Nephron (organoid): ENCODE measurements around the gene ACSS1.

Source experiments
- H3K27ac Mint-ChIP-seq, 3 experiments: 2 replicates each; pipeline ENCODE4 v1.8.0; 2020; ENCODE audit warnings: mixed read lengths in 3 of 3, mild to moderate bottlenecking in 2 of 3, moderate library complexity in 1 of 3
- H3K27me3 Mint-ChIP-seq: 2 replicates; pipeline ENCODE4 v1.8.0; 2021; ENCODE audit warnings: low read depth, mild to moderate bottlenecking, moderate library complexity, mixed read lengths
- H3K36me3 Mint-ChIP-seq: 2 replicates; pipeline ENCODE4 v1.8.0; 2020; ENCODE audit warnings: low read depth, mixed read lengths
- H3K4me1 Mint-ChIP-seq: 2 replicates; pipeline ENCODE4 v1.8.0; 2020; ENCODE audit warnings: mixed read lengths
- H3K4me3 Mint-ChIP-seq, 3 experiments: 2 replicates each; pipeline ENCODE4 v1.8.0; 2020; ENCODE audit warnings: mild to moderate bottlenecking in 3 of 3, mixed read lengths in 3 of 3, moderate library complexity in 2 of 3
- H3K9me3 Mint-ChIP-seq: 2 replicates; pipeline ENCODE4 v1.8.0; 2020; ENCODE audit warnings: mixed read lengths
- TF ChIP-seq, protein P1 (sequence below), 3 experiments: fragments of 200-600 bp; sonication (generic); IDR thresholded peaks; one replicate each; pipeline ENCODE4 v1.5.0; 2021; ENCODE audit warnings: antibody characterized with exemption in 3 of 3; ENCODE audit not compliant: unreplicated experiment in 3 of 3

The ACSS1 gene

DNA sequence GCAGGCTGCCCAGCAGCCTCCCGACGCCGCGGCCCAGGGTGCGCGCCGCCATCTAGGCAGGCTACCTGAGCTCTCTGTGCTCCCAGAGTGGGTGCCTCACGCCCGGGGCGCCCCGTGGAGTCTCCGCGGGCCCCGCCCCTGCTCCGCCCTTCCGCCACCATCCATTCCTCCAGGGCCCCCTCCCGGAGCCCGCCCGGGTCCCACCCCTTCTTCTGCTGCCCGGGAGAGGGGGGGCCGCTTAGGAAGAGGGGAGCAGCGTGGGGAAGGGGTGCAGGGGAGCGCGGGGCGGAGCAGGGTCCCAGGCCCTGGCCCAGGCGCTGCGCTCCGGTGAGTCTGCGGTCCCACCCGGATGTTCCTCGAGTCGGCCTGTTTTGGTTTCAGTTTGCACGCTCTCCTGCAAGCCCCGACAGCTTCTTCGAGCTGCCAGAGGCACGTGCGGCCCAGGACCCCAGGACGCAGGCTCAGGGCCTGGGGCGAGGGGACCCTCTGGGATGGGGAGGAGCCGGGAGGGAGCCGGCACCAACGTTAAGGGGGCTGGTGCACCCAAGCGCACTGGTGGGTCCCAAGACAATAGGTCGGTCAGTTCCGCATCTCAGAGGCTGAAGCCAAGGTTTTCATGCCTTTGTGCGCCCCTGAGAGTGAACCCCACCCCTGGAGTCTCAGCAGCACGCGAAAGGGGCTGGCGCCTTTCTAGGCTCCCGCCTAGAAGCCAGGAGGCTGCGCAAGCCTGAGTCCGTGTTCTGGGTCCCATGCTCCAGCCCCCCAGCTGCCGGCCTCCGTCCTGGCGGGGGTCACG lies at the start of gene ACSS1:
ACSS1 (minus strand) TSS at position 89 of the 796 bp plus-strand sequence; CDS start at position 52, 37 bp downstream.
- peaks cover 40% of the 10 kb centered on the region for H3K4me1 Mint-ChIP-seq
- TF ChIP-seq, protein P1, sequence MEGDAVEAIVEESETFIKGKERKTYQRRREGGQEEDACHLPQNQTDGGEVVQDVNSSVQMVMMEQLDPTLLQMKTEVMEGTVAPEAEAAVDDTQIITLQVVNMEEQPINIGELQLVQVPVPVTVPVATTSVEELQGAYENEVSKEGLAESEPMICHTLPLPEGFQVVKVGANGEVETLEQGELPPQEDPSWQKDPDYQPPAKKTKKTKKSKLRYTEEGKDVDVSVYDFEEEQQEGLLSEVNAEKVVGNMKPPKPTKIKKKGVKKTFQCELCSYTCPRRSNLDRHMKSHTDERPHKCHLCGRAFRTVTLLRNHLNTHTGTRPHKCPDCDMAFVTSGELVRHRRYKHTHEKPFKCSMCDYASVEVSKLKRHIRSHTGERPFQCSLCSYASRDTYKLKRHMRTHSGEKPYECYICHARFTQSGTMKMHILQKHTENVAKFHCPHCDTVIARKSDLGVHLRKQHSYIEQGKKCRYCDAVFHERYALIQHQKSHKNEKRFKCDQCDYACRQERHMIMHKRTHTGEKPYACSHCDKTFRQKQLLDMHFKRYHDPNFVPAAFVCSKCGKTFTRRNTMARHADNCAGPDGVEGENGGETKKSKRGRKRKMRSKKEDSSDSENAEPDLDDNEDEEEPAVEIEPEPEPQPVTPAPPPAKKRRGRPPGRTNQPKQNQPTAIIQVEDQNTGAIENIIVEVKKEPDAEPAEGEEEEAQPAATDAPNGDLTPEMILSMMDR (IDR thresholded peaks at IDR 0.05; ENCODE audit: unreplicated experiment in 3 of 3): no peak
- peak within 1 kb of the TSS; percentile 77 to 87 (median 87) for H3K4me3 Mint-ChIP-seq
- peak within 1 kb of the TSS; percentile 59 to 97 (median 91) for H3K27ac Mint-ChIP-seq
- H3K9me3 Mint-ChIP-seq: no peaks in the 10 kb centered on the region
- H3K36me3 Mint-ChIP-seq: no peaks in the 10 kb centered on the region
- H3K27me3 Mint-ChIP-seq: peaks cover 60% of the 10 kb centered on the region

DNA sequence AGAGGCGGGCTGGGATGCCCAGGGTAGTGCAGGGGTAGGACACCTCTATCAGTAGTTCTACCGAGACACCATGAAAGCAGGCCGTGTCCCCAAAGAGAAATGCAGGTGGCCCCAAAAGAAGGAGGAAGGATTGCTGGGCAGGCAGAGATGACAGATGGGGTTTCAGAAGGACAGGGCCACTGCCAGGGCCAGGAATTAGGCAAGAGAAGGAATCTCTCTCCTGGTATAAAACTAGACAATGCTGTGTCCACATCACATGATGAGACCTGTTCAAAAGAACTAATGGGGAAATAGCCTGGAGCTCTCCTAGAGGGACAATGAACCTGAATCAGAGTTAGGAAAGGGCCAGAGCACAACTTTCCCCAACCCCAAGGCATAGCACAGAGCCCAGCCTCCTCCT lies 45.6 kb upstream of the ACSS1 start:
- Mint-ChIP-seq H3K4me3 (no peak overlapping the region), H3K27me3 (peaks cover 15% of the 10 kb centered on the region), H3K9me3 (peaks cover 3% of the 10 kb centered on the region), H3K4me1 (no peaks in the 10 kb centered on the region), H3K27ac (no peak overlapping the region), H3K36me3 (no peaks in the 10 kb centered on the region)
- TF ChIP-seq, protein P1 (IDR thresholded peaks at IDR 0.05; ENCODE audit: unreplicated experiment in 3 of 3): no peak

DNA sequence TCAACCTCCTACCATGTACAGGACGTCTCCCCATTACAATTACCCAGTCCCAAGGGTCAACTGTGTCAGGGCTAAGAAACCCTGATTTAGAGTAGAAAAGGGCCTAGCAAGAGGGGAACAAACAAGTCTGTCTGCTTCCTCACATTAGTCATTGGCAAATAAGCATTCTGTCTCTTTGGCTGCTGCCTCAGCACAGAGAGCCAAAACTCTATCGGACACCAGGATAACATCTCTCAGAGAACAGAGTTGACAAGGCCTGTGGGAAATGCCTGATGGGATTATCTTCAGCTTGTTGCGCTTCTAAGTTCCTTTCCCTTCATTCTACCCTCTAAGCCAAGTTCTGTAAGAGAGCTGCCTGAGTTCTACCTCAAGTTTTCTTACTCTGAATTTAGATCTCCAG lies 43.0 kb upstream of the ACSS1 start:
- Mint-ChIP-seq H3K4me3 (no peak overlapping the region), H3K36me3 (no peaks in the 10 kb centered on the region), H3K27ac (no peak overlapping the region), H3K27me3 (peaks cover 20% of the 10 kb centered on the region), H3K4me1 (no peaks in the 10 kb centered on the region), H3K9me3 (no peaks in the 10 kb centered on the region)
- TF ChIP-seq, protein P1 (IDR thresholded peaks at IDR 0.05; ENCODE audit: unreplicated experiment in 3 of 3): no peak

DNA sequence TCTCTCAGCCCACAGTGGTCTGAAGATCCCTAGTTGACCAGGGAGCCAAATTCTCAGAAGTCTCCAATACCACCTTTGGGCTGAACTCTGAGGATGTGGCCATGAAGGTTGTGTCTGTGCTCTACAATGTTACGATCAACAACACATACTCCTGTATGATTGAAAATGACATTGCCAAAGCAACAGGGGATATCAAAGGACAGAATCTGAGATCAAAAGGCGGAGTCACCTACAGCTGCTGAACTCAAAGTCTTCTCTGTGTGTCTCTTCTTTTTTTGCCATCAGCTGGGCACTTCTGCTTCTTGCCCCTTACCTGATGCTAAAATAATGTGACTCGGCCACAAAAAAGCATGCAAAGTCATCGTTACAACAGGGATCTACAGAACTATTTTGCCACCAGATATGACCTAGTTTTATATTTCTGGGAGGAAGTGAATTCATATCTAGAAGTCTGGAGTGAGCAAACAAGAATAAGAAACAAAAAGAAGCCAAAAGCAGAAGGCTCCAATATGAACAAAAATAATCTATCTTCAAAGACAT lies 41.7 kb upstream of the ACSS1 start:
- Mint-ChIP-seq H3K4me3 (no peak overlapping the region), H3K27me3 (peaks cover 26% of the 10 kb centered on the region), H3K27ac (no peak overlapping the region), H3K36me3 (no peaks in the 10 kb centered on the region), H3K4me1 (no peaks in the 10 kb centered on the region), H3K9me3 (no peaks in the 10 kb centered on the region)
- TF ChIP-seq, protein P1 (IDR thresholded peaks at IDR 0.05; ENCODE audit: unreplicated experiment in 3 of 3): no peak

- Mint-ChIP-seq H3K4me3 (no peak overlapping the region), H3K4me1 (no peaks in the 10 kb centered on the region), H3K36me3 (no peaks in the 10 kb centered on the region), H3K27ac (no peak overlapping the region), H3K9me3 (no peaks in the 10 kb centered on the region), H3K27me3 (peaks cover 32% of the 10 kb centered on the region)
- TF ChIP-seq, protein P1 (IDR thresholded peaks at IDR 0.05; ENCODE audit: unreplicated experiment in 3 of 3): no peak
Observed at GRCh38 chr20:25097498-25097897, 39.6 kb upstream of the ACSS1 start.
